ENCODE data around the gene TNNC1.

The TNNC1 gene

GRCh38 chr3:52483081-52483480 lies 29.2 kb upstream of the TNNC1 start:
- no peak overlapping the region for H3K4me3 ChIP-seq (ENCODE audit: low read depth, low read length)
- TF ChIP-seq, protein P1, sequence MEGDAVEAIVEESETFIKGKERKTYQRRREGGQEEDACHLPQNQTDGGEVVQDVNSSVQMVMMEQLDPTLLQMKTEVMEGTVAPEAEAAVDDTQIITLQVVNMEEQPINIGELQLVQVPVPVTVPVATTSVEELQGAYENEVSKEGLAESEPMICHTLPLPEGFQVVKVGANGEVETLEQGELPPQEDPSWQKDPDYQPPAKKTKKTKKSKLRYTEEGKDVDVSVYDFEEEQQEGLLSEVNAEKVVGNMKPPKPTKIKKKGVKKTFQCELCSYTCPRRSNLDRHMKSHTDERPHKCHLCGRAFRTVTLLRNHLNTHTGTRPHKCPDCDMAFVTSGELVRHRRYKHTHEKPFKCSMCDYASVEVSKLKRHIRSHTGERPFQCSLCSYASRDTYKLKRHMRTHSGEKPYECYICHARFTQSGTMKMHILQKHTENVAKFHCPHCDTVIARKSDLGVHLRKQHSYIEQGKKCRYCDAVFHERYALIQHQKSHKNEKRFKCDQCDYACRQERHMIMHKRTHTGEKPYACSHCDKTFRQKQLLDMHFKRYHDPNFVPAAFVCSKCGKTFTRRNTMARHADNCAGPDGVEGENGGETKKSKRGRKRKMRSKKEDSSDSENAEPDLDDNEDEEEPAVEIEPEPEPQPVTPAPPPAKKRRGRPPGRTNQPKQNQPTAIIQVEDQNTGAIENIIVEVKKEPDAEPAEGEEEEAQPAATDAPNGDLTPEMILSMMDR (IDR thresholded peaks at IDR 0.05; ENCODE audit: low read depth, low read length), result no peak

- no peak overlapping the region for H3K4me3 ChIP-seq (ENCODE audit: low read depth, low read length)
- TF ChIP-seq, protein P1 (IDR thresholded peaks at IDR 0.05; ENCODE audit: low read depth, low read length), result peak; percentile 49; the same call in 1 of the 2 replicates
Measured at GRCh38 chr3:52481819-52482521, 28.1 kb upstream of the TNNC1 start.

DNA sequence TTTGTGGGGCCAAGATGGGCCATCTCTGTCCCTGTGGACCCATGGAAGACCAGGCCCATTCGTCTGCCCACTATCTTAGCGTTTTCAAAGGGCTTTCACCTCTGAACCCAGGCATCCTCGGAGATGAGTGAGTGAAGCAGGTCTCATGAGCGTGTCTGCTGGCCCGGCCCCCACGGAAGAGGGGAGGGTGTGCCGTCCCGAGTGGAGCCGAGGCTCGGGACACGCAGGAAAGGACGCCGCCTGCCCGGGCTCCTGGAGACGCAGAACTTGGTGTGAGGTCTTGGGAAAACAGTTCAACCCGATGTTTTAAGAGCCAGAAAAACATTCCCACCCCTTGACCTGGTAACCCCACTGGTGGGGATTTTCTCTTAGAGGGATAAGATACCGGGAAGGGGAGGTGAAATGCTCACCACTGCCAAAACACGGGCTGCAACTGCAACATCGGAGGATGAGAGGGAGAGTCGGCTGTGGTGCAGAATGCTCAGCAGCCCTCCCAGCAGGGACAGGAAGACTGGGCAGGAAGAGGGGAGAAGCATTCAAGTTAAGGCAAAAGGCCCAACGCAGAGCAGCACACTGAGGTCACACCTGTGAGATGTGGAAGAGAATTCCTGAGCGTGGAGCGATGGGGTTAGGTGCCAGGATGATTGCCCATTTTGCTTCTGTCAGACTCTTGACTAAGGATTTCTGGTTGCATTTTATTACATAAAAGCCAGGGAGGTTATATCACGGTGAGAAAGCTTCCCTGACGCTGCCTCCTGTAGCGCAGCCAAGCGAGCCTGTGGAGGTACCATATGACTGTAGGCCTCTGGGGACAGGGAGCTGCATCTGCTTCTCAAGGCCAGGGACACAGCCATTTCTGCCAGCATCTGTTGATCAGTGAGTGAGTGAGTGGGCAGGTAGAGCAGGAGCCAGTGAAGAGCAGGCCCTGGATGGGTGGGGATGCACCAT lies 27.2 kb upstream of the TNNC1 start:
- H3K4me3 ChIP-seq (ENCODE audit: low read depth, low read length), result no peak overlapping the region
- TF ChIP-seq, protein P1 (IDR thresholded peaks at IDR 0.05; ENCODE audit: low read depth, low read length), result no peak

- H3K4me3 ChIP-seq (ENCODE audit: low read depth, low read length), result no peak overlapping the region
- TF ChIP-seq, protein P1 (IDR thresholded peaks at IDR 0.05; ENCODE audit: low read depth, low read length), result no peak
Measured at GRCh38 chr3:52479877-52480575, 26.2 kb upstream of the TNNC1 start.

DNA sequence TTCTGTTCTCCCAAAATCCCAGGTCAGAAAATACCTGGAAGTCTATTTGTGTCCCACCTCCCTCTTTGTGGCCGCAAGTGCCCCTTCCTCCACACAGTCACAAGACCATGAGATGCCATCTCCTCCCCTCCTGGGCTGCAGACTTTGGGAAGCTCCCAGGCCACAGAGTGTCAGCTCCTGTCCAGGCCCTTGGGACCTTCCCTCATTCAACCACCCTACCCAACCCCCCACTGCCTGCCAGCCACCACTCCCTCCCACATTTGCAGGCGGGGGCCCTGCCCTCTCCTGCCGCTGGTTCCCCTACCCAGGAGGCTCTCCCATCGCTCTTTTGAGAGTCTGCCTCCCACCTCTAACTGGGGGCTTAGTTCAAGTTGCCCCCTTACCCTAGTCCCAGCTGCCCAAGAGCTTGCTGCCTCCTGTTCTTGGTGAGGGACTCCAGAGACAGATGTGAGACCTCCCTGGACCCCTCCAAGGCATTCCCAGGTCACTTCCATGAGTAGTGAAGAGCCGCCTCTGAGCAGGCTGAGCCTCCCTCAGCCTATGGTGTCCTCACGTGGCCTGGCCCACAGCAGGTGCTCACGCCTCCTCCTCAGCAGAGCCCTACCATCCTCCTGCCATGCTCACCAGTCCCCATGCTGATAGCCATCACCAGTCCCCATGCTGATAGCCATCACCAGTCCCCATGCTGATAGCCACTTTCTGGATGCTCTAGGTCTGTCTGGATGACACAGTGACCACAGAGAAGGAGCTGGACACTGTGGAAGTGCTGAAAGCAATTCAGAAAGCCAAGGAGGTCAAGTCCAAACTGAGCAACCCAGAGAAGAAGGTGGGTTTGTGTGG lies 25.4 kb upstream of the TNNC1 start:
- H3K4me3 ChIP-seq (ENCODE audit: low read depth, low read length), result no peak overlapping the region
- TF ChIP-seq, protein P1 (IDR thresholded peaks at IDR 0.05; ENCODE audit: low read depth, low read length), result no peak

- no peak overlapping the region for H3K4me3 ChIP-seq (ENCODE audit: low read depth, low read length)
- TF ChIP-seq, protein P1 (IDR thresholded peaks at IDR 0.05; ENCODE audit: low read depth, low read length), result no peak
Measured at GRCh38 chr3:52477796-52478095, 23.9 kb upstream of the TNNC1 start.
